ENCODE measurements around the gene SYNE4. TPM values are rescaled to one million over a fixed set of nuclear protein-coding genes. Genes with fewer than 3 reads are reported as not detected.
A peak's percentile ranks its signal among the peaks of the same experiment; 100 is the strongest.
"Not testable (repeated sequence)": the region's sequence is repeated elsewhere in the genome, so short reads cannot be mapped to it uniquely, and the experiment has no call there.

Gene SYNE4
- total RNA-seq, 1 donor from 2014 or later = 8.1 TPM

GRCh38 chr19:36049080-36049698 is 40.6 kb upstream of the SYNE4 start:
- Histone ChIP-seq H3K4me1 (no peaks in the 10 kb centered on the region), H3K27ac (no peak overlapping the region), H3K27me3 (no peaks in the 10 kb centered on the region), H3K4me3 (no peak overlapping the region), H3K36me3 (no peaks in the 10 kb centered on the region), H3K9me3 (no peaks in the 10 kb centered on the region)
- intact Hi-C loops (cut with DNase I) = no loop called here
- no peak for TF ChIP-seq CTCF (IDR thresholded peaks at IDR 0.05)
- no peak for ATAC-seq
- DNase-seq = no peak

DNA sequence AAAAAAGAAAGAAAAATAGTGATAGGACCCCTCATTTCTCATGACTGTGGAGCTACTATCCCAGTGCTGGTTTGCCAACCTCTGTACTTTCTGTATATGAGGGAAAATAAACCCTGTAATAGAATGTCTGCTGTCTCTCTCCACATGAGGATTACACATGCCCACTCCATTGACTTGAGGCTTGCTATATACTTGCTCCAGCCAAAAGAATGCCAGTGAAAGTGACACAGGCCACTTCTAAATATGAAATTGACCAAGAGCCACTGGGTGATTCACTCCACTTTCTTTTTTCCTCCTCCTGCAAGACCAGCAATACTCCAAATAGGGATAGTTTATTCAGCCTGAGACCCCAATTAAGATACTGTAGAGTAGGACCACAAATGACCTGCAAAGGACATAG is 39.2 kb upstream of the SYNE4 start:
- no peak for DNase-seq
- Histone ChIP-seq H3K27me3 (no peaks in the 10 kb centered on the region), H3K4me1 (no peaks in the 10 kb centered on the region), H3K4me3 (no peak overlapping the region), H3K36me3 (no peaks in the 10 kb centered on the region), H3K27ac (no peak overlapping the region), H3K9me3 (no peaks in the 10 kb centered on the region)
- TF ChIP-seq CTCF (IDR thresholded peaks at IDR 0.05) = no peak
- intact Hi-C loops (cut with DNase I) = no loop called here
- ATAC-seq = no peak

DNA sequence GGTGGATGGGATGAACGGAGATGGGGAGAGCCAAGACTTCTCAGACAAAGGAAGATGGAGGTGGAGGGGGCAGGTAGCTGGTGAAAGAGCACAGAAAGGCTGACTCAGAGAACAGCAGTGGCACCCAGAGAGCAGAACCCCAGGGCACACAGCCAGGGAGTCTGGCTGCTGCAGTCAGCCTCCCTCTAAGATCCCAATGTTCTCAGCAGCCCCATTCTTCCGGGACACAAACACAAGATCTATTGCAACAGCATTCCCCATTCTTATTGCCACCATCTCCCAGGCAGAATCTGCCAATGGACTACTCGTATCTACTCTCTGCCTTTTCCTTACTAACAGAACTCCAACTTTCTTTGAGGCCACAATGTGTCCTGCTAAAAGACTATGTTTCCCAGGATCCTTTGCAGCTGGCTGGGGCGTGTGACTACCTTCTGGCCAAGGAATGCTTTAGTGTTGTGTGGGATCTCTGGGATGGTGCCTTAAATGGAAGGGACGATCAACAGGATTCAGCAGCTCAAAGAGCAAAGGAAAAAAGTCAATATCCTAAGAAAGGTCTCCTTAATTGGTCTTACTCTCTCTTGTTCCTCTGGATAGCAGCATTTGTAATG is 37.9 kb upstream of the SYNE4 start:
- Histone ChIP-seq H3K9me3 (no peaks in the 10 kb centered on the region), H3K27me3 (no peaks in the 10 kb centered on the region), H3K27ac (no peak overlapping the region), H3K4me3 (no peak overlapping the region), H3K4me1 (no peaks in the 10 kb centered on the region), H3K36me3 (no peaks in the 10 kb centered on the region)
- no peak for TF ChIP-seq CTCF (IDR thresholded peaks at IDR 0.05)
- ATAC-seq (no peak), DNase-seq (no peak)
- intact Hi-C loops (cut with DNase I) = no loop called here

DNA sequence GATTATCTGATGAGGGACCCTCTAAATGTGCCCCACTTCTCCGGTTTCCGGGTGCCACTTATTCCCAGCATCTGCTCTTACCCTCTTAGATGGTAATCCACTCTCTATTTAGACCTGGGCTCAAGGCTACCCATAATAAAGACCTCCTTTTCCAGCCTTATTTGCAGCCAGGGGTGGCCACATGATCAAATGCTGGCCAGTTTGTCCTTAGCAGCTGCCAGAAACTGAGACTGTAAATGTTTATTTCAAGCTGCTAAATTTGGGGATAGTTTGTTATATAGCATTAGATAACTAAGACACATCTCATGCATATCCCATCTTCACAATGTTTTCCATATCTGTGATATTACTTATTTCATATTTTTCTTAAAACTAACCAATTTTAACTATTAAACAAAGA is 35.3 kb upstream of the SYNE4 start:
- TF ChIP-seq CTCF (IDR thresholded peaks at IDR 0.05) = no peak
- DNase-seq (no peak), ATAC-seq (no peak)
- intact Hi-C loops (cut with DNase I) = no loop called here
- Histone ChIP-seq H3K36me3 (no peaks in the 10 kb centered on the region), H3K9me3 (no peaks in the 10 kb centered on the region), H3K27me3 (no peaks in the 10 kb centered on the region), H3K4me1 (no peaks in the 10 kb centered on the region), H3K4me3 (no peak overlapping the region), H3K27ac (no peak overlapping the region)

DNA sequence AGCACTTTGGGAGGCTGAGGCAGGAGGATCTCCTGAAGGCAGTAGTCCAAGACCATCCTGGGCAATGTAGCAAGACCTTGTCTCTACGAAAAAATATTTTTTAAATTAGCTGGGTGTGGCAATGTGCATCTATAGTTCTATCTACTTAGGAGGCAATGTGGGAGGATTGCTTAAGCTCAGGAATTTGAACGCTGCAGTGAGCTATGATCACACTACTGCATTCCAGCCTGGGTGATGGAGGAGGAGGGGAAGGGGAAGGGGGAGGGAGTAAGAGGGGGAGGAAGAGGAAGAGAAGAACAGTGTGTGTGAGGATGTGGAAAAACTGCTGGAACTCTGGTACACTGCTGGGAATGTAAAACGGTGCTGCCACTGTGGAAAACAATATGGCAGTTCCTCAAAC is 33.2 kb upstream of the SYNE4 start:
- peak; percentile 86 for ATAC-seq
- H3K36me3 ChIP-seq = no peaks in the 10 kb centered on the region
- H3K27me3 ChIP-seq = no peaks in the 10 kb centered on the region
- no peak for TF ChIP-seq CTCF (IDR thresholded peaks at IDR 0.05)
- intact Hi-C loops (cut with DNase I) = no loop called here
- no peaks in the 10 kb centered on the region for H3K9me3 ChIP-seq
- H3K4me3 ChIP-seq = no peak overlapping the region
- DNase-seq = no peak
- H3K4me1 ChIP-seq = no peaks in the 10 kb centered on the region
- peak overlapping the region; percentile 1 for H3K27ac ChIP-seq

GRCh38 chr19:36041092-36041491 is 32.5 kb upstream of the SYNE4 start:
- ATAC-seq; H3K27ac ChIP-seq; intact Hi-C loops (cut with DNase I); H3K4me3 ChIP-seq; DNase-seq; H3K4me1 ChIP-seq; H3K27me3 ChIP-seq; H3K9me3 ChIP-seq; H3K36me3 ChIP-seq: not testable (repeated sequence)
